ENCODE data around the gene TBRG1. TPM values are rescaled to one million over a fixed set of nuclear protein-coding genes. Genes with fewer than 3 reads are reported as not detected.

Gene TBRG1
- polyA plus RNA-seq, 3 donors: 39.7 to 84.7 (median 43.5) TPM

- H3K27me3 Mint-ChIP-seq (ENCODE audit: low read depth in 3 of 3): peaks cover 0 to 2% (median 0%) of the 10 kb centered on the region in 3 donors
- peaks cover 0 to 7% (median 2%) of the 10 kb centered on the region in 7 donors for H3K9me3 Mint-ChIP-seq
- peaks cover 6% of the 10 kb centered on the region for H3K4me1 Mint-ChIP-seq
- Histone ChIP-seq H4K20me1 (ENCODE audit: insufficient read depth, low read length) (no peaks in the 10 kb centered on the region), H3K79me2 (ENCODE audit: insufficient read depth, low read length) (no peaks in the 10 kb centered on the region), H3K4me3 (replicated peaks in 1 of 3; ENCODE audit: low read depth in 2 of 3, low read length in 3 of 3) (no peak overlapping the region), H3K27me3 (ENCODE audit: control insufficient read depth in 2 of 2, insufficient read depth in 2 of 2, low read length in 2 of 2) (no peaks in the 10 kb centered on the region), H3K36me3 (replicated peaks in 1 of 2; ENCODE audit: control insufficient read depth in 1 of 2, insufficient read depth in 2 of 2, low read length in 2 of 2) (peaks cover 0 to 7% of the 10 kb centered on the region in 2 donors), H3K4me2 (replicated peaks; ENCODE audit: extremely low read depth, low read length, poor library complexity, severe bottlenecking) (no peak overlapping the region), H3K9me3 (replicated peaks in 1 of 2; ENCODE audit: control insufficient read depth in 1 of 2, insufficient read depth in 1 of 2, low read length in 2 of 2) (peaks cover 0 to 3% of the 10 kb centered on the region in 2 donors), H2AFZ (ENCODE audit: insufficient read depth, low read depth, low read length, poor library complexity, severe bottlenecking) (no peak overlapping the region), H3K27ac (ENCODE audit: low read depth in 1 of 2, low read length in 2 of 2) (no peak overlapping the region), H3K9ac (ENCODE audit: insufficient read depth, low read length, poor library complexity, severe bottlenecking) (no peak overlapping the region), H3K4me1 (ENCODE audit: control insufficient read depth in 1 of 2, insufficient read depth in 2 of 2, low read length in 2 of 2) (peaks cover 5 to 8% of the 10 kb centered on the region in 2 donors)
- no peak for TF ChIP-seq CTCF (IDR thresholded peaks at IDR 0.05)
- H3K4me3 Mint-ChIP-seq: no peak overlapping the region
- DNase-seq: no peak
- H3K27ac Mint-ChIP-seq: peak overlapping the region in 1 of 7 donors; percentile 1
- intact Hi-C loops (cut with micrococcal nuclease): no loop called here
- peaks cover 4 to 6% of the 10 kb centered on the region in 2 donors for H3K36me3 Mint-ChIP-seq
- WGBS (ENCODE audit: insufficient coverage): no CpG with 5 or more reads among the region's 3 CpGs
Observed at GRCh38 chr11:124643605-124644425, 21.2 kb downstream of the TBRG1 start.

- Histone ChIP-seq H3K4me2 (replicated peaks; ENCODE audit: extremely low read depth, low read length, poor library complexity, severe bottlenecking) (peak overlapping the region; percentile 62), H4K20me1 (ENCODE audit: insufficient read depth, low read length) (no peaks in the 10 kb centered on the region), H3K9me3 (replicated peaks in 1 of 2; ENCODE audit: control insufficient read depth in 1 of 2, insufficient read depth in 1 of 2, low read length in 2 of 2) (peaks cover 0 to 3% of the 10 kb centered on the region in 2 donors), H3K36me3 (replicated peaks in 1 of 2; ENCODE audit: control insufficient read depth in 1 of 2, insufficient read depth in 2 of 2, low read length in 2 of 2) (no peaks in the 10 kb centered on the region), H3K9ac (ENCODE audit: insufficient read depth, low read length, poor library complexity, severe bottlenecking) (no peak overlapping the region), H2AFZ (ENCODE audit: insufficient read depth, low read depth, low read length, poor library complexity, severe bottlenecking) (peak overlapping the region; percentile 55), H3K4me3 (replicated peaks in 1 of 3; ENCODE audit: low read depth in 2 of 3, low read length in 3 of 3) (peak overlapping the region in 1 of 3 experiments; percentile 50), H3K4me1 (ENCODE audit: control insufficient read depth in 1 of 2, insufficient read depth in 2 of 2, low read length in 2 of 2) (peaks cover 5 to 8% of the 10 kb centered on the region in 2 donors), H3K79me2 (ENCODE audit: insufficient read depth, low read length) (no peaks in the 10 kb centered on the region), H3K27me3 (ENCODE audit: control insufficient read depth in 2 of 2, insufficient read depth in 2 of 2, low read length in 2 of 2) (no peaks in the 10 kb centered on the region), H3K27ac (ENCODE audit: low read depth in 1 of 2, low read length in 2 of 2) (no peak overlapping the region)
- Mint-ChIP-seq H3K4me3 (peak overlapping the region in 1 of 2 donors; percentile 56), H3K27ac (no peak overlapping the region), H3K9me3 (peaks cover 0 to 7% (median 2%) of the 10 kb centered on the region in 7 donors), H3K4me1 (peaks cover 6% of the 10 kb centered on the region), H3K27me3 (ENCODE audit: low read depth in 3 of 3) (peaks cover 0 to 2% (median 0%) of the 10 kb centered on the region in 3 donors), H3K36me3 (peaks cover 0 to 6% of the 10 kb centered on the region in 2 donors)
- peak; percentile 89 for TF ChIP-seq CTCF (IDR thresholded peaks at IDR 0.05)
- intact Hi-C loops (cut with micrococcal nuclease): no loop called here
- WGBS (ENCODE audit: insufficient coverage): 12% methylated on average over 12 of the region's 16 CpGs
- DNase-seq: peak; percentile 35 to 63 (median 50)
Observed at GRCh38 chr11:124644426-124645280, 22.0 kb downstream of the TBRG1 start.
